ENCODE results near the gene KIZ.

KIZ gene

DNA sequence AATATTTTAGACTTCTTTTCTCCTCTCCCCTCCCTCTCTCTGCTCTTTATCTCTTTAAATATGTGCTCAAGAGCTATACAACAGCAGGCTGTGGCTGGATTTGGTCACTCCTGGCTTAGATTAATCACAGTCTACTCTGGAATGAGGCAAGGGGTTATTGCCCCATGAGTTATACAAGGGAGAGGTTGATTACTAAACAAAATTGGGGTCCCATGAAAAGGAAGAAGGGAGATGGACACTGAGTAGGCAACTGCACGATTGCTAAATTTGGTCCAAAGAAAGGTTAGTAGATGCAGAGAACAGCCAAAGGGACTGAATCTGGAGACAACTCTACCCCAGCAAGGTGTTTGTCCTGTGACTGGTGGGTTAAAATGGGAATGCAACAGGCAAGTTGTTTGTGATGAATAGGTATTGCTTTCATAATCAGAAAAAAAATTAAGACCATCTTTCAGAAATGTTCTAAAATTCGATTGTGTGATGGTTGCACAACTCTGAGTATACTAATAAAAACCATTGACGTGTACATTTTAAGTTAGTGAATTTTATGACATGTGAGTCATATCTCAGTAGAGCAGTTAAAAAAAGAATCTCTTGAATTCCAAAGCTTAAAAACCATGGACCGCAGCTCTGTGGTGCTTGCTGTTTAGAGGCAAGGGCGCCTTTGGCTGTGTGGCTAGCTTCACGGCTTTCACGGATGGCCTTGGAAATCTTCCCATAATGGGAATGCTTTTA lies 57.1 kb downstream of the KIZ start:
- peak; percentile 76 for DNase-seq (ENCODE audit: low read depth)
- TF ChIP-seq, protein P1, sequence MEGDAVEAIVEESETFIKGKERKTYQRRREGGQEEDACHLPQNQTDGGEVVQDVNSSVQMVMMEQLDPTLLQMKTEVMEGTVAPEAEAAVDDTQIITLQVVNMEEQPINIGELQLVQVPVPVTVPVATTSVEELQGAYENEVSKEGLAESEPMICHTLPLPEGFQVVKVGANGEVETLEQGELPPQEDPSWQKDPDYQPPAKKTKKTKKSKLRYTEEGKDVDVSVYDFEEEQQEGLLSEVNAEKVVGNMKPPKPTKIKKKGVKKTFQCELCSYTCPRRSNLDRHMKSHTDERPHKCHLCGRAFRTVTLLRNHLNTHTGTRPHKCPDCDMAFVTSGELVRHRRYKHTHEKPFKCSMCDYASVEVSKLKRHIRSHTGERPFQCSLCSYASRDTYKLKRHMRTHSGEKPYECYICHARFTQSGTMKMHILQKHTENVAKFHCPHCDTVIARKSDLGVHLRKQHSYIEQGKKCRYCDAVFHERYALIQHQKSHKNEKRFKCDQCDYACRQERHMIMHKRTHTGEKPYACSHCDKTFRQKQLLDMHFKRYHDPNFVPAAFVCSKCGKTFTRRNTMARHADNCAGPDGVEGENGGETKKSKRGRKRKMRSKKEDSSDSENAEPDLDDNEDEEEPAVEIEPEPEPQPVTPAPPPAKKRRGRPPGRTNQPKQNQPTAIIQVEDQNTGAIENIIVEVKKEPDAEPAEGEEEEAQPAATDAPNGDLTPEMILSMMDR (conservative IDR thresholded peaks at IDR 0.05; ENCODE audit: low read depth, low read length) = no peak
- H3K4me3 ChIP-seq (ENCODE audit: low read depth, low read length) = no peak overlapping the region

GRCh38 chr20:21183722-21184121 lies 57.8 kb downstream of the KIZ start:
- no peak for DNase-seq (ENCODE audit: low read depth)
- TF ChIP-seq, protein P1 (conservative IDR thresholded peaks at IDR 0.05; ENCODE audit: low read depth, low read length) = no peak
- no peak overlapping the region for H3K4me3 ChIP-seq (ENCODE audit: low read depth, low read length)

GRCh38 chr20:21184819-21185218 lies 58.9 kb downstream of the KIZ start:
- H3K4me3 ChIP-seq (ENCODE audit: low read depth, low read length) = no peak overlapping the region
- peak; percentile 58 for DNase-seq (ENCODE audit: low read depth)
- TF ChIP-seq, protein P1 (conservative IDR thresholded peaks at IDR 0.05; ENCODE audit: low read depth, low read length) = no peak

GRCh38 chr20:21185849-21186248 lies 60.0 kb downstream of the KIZ start:
- no peak overlapping the region for H3K4me3 ChIP-seq (ENCODE audit: low read depth, low read length)
- DNase-seq (ENCODE audit: low read depth) = no peak
- TF ChIP-seq, protein P1 (conservative IDR thresholded peaks at IDR 0.05; ENCODE audit: low read depth, low read length) = no peak

GRCh38 chr20:21189761-21190523 lies 64.1 kb downstream of the KIZ start:
- no peak for DNase-seq (ENCODE audit: low read depth)
- H3K4me3 ChIP-seq (ENCODE audit: low read depth, low read length) = no peak overlapping the region
- TF ChIP-seq, protein P1 (conservative IDR thresholded peaks at IDR 0.05; ENCODE audit: low read depth, low read length) = no peak

GRCh38 chr20:21190869-21191268 lies 65.0 kb downstream of the KIZ start:
- TF ChIP-seq, protein P1 (conservative IDR thresholded peaks at IDR 0.05; ENCODE audit: low read depth, low read length) = no peak
- no peak overlapping the region for H3K4me3 ChIP-seq (ENCODE audit: low read depth, low read length)
- DNase-seq (ENCODE audit: low read depth) = no peak
